SKM-1 (cell line): ENCODE results near the gene PDE6H.
A peak's percentile ranks its signal among the peaks of the same experiment; 100 is the strongest.

Source experiments
- DNase-seq: peaks from one replicate; lab custom pipeline; 2025; ENCODE audit not compliant: unreplicated experiment; lab: John Stamatoyannopoulos, UW

PDE6H gene

GRCh38 chr12:14968478-14968877 lies 4.4 kb upstream of the PDE6H start:
- DNase-seq, result no peak

GRCh38 chr12:14970473-14970872 lies 2.4 kb upstream of the PDE6H start:
- no peak for DNase-seq

GRCh38 chr12:14974633-14975032 lies 1.8 kb downstream of the PDE6H start:
- DNase-seq, result no peak

- DNase-seq, result no peak
Measured at GRCh38 chr12:14975457-14975856, 2.6 kb downstream of the PDE6H start.

- DNase-seq, result no peak
Measured at GRCh38 chr12:14976658-14977057, 3.8 kb downstream of the PDE6H start.

GRCh38 chr12:14979468-14979867 lies 6.6 kb downstream of the PDE6H start:
- DNase-seq, result no peak

- peak; percentile 41 for DNase-seq
Measured at GRCh38 chr12:14981049-14981448, 8.2 kb downstream of the PDE6H start.

GRCh38 chr12:14982562-14982961 lies 9.7 kb downstream of the PDE6H start:
- peak; percentile 56 for DNase-seq

GRCh38 chr12:14982991-14983390 lies 10.1 kb downstream of the PDE6H start:
- no peak for DNase-seq

- no peak for DNase-seq
Measured at GRCh38 chr12:14984036-14984435, 11.2 kb downstream of the PDE6H start.

GRCh38 chr12:14984766-14985285 lies 12.0 kb downstream of the PDE6H start:
- DNase-seq, result no peak

- no peak for DNase-seq
Measured at GRCh38 chr12:14986449-14986848, 13.6 kb downstream of the PDE6H start.

GRCh38 chr12:14988035-14988434 lies 15.2 kb downstream of the PDE6H start:
- no peak for DNase-seq

GRCh38 chr12:14989790-14990189 lies 16.9 kb downstream of the PDE6H start:
- no peak for DNase-seq

- no peak for DNase-seq
Measured at GRCh38 chr12:14991069-14991468, 18.2 kb downstream of the PDE6H start.

- no peak for DNase-seq
Measured at GRCh38 chr12:14992673-14993072, 19.8 kb downstream of the PDE6H start.

- DNase-seq, result no peak
Measured at GRCh38 chr12:14993117-14993516, 20.3 kb downstream of the PDE6H start.

- DNase-seq, result no peak
Measured at GRCh38 chr12:14993537-14994266, 20.9 kb downstream of the PDE6H start.

GRCh38 chr12:14994610-14995009 lies 21.8 kb downstream of the PDE6H start:
- DNase-seq, result no peak

GRCh38 chr12:14995583-14996425 lies 23.0 kb downstream of the PDE6H start:
- DNase-seq, result no peak

GRCh38 chr12:14997998-14998397 lies 25.2 kb downstream of the PDE6H start:
- no peak for DNase-seq
